ENCODE data around the gene AJAP1. TPM values are rescaled to one million over a fixed set of nuclear protein-coding genes. Genes with fewer than 3 reads are reported as not detected.

AJAP1 gene
- total RNA-seq, 2 donors from 2014 or later, result 0.41 to 0.49 TPM

GRCh38 chr1:4699376-4700301 lies 45.2 kb downstream of the AJAP1 start:
- no peak overlapping the region for H3K4me3 ChIP-seq
- no peak overlapping the region for H3K27ac ChIP-seq
- H3K9me3 ChIP-seq, result no peaks in the 10 kb centered on the region
- H3K4me1 ChIP-seq (ENCODE audit: control insufficient read depth in 1 of 2, low read depth in 2 of 2), result no peaks in the 10 kb centered on the region
- TF ChIP-seq CTCF (IDR thresholded peaks at IDR 0.05), result no peak
- H3K27me3 ChIP-seq (replicated peaks; ENCODE audit: insufficient read depth), result no peaks in the 10 kb centered on the region
- no peak for DNase-seq (ENCODE audit: low spot score)
- no peaks in the 10 kb centered on the region for H3K36me3 ChIP-seq
- no peak for ATAC-seq (ENCODE audit: insufficient number of reproducible peaks, low FRiP score, low read depth)

GRCh38 chr1:4700801-4701200 lies 46.4 kb downstream of the AJAP1 start:
- no peak for TF ChIP-seq CTCF (IDR thresholded peaks at IDR 0.05)
- H3K4me3 ChIP-seq, result no peak overlapping the region
- H3K4me1 ChIP-seq (ENCODE audit: control insufficient read depth in 1 of 2, low read depth in 2 of 2), result no peaks in the 10 kb centered on the region
- ATAC-seq (ENCODE audit: insufficient number of reproducible peaks, low FRiP score, low read depth), result no peak
- no peaks in the 10 kb centered on the region for H3K36me3 ChIP-seq
- H3K27ac ChIP-seq, result no peak overlapping the region
- no peaks in the 10 kb centered on the region for H3K9me3 ChIP-seq
- no peak for DNase-seq (ENCODE audit: low spot score)
- no peaks in the 10 kb centered on the region for H3K27me3 ChIP-seq (replicated peaks; ENCODE audit: insufficient read depth)

- Histone ChIP-seq H3K36me3 (no peaks in the 10 kb centered on the region), H3K4me3 (no peak overlapping the region), H3K27ac (no peak overlapping the region), H3K9me3 (no peaks in the 10 kb centered on the region), H3K4me1 (ENCODE audit: control insufficient read depth in 1 of 2, low read depth in 2 of 2) (no peaks in the 10 kb centered on the region), H3K27me3 (replicated peaks; ENCODE audit: insufficient read depth) (no peaks in the 10 kb centered on the region)
- no peak for TF ChIP-seq CTCF (IDR thresholded peaks at IDR 0.05)
- ATAC-seq (ENCODE audit: insufficient number of reproducible peaks, low FRiP score, low read depth) (no peak), DNase-seq (ENCODE audit: low spot score) (no peak)
Measured at GRCh38 chr1:4701276-4701675, 46.9 kb downstream of the AJAP1 start.

GRCh38 chr1:4702464-4702863 lies 48.1 kb downstream of the AJAP1 start:
- H3K9me3 ChIP-seq, result no peaks in the 10 kb centered on the region

More at GRCh38 chr1:4702464-4702863, 48.1 kb downstream of the AJAP1 start:
- Histone ChIP-seq H3K27ac (no peak overlapping the region), H3K4me1 (ENCODE audit: control insufficient read depth in 1 of 2, low read depth in 2 of 2) (no peaks in the 10 kb centered on the region), H3K27me3 (replicated peaks; ENCODE audit: insufficient read depth) (no peaks in the 10 kb centered on the region), H3K4me3 (no peak overlapping the region), H3K36me3 (no peaks in the 10 kb centered on the region)
- no peak for DNase-seq (ENCODE audit: low spot score)
- ATAC-seq (ENCODE audit: insufficient number of reproducible peaks, low FRiP score, low read depth), result no peak
- no peak for TF ChIP-seq CTCF (IDR thresholded peaks at IDR 0.05)
